CD4-positive, alpha-beta memory T cell (primary cell): ENCODE results near the gene MICAL1. TPM values are rescaled to one million over a fixed set of nuclear protein-coding genes. Genes with fewer than 3 reads are reported as not detected.

Experiments
- CTCF ChIA-PET: fragments of 350-600 bp; sonication (Branson Sonifier 250); formaldehyde crosslinking; loops from one replicate; lab custom pipeline; 2021; ENCODE audit warnings: inconsistent platforms; ENCODE audit not compliant: partially characterized antibody; lab: Charles Lee
- POLR2A ChIA-PET: fragments of 350-600 bp; sonication (Branson Sonifier 250); formaldehyde crosslinking; loops from one replicate; lab custom pipeline; 2021; ENCODE audit not compliant: partially characterized antibody; lab: Charles Lee
- DNase-seq, 5 donors: peaks; one replicate each; pipeline versions ENCODE4 v3.0.0 to v3.0.0-alpha.2; 2020 to 2022; ENCODE audit warnings: mixed read lengths in 1 of 5
- H3K27ac ChIP-seq: one replicate; pipeline ENCODE4 v1.7.0; 2013; ENCODE audit warnings: low read depth, low read length
- H3K27me3 ChIP-seq: 2 replicates; pipeline ENCODE4 v1.7.0; 2013; ENCODE audit warnings: mild to moderate bottlenecking, low read length, moderate library complexity; ENCODE audit not compliant: insufficient read depth
- H3K36me3 ChIP-seq: 2 replicates; pipeline ENCODE4 v1.7.0; 2013; ENCODE audit warnings: mild to moderate bottlenecking, low read length, moderate library complexity; ENCODE audit not compliant: insufficient read depth
- H3K4me1 ChIP-seq: 2 replicates; pipeline ENCODE4 v1.7.0; 2013; ENCODE audit warnings: mild to moderate bottlenecking, low read length, moderate library complexity; ENCODE audit not compliant: insufficient read depth
- H3K4me3 ChIP-seq, 2 donors: one replicate each; pipeline ENCODE4 v1.7.0; 2013; ENCODE audit warnings: low read length in 2 of 2, mild to moderate bottlenecking in 1 of 2
- H3K9me3 ChIP-seq, 2 donors: one replicate each; pipeline ENCODE4 v1.7.0; 2013; ENCODE audit warnings: low read length in 2 of 2, control low read depth in 1 of 2; ENCODE audit not compliant: control insufficient read depth in 1 of 2
- H3K27ac Mint-ChIP-seq, 7 donors: one replicate each; pipeline ENCODE4 v1.8.0; 2020 to 2021; ENCODE audit warnings: mixed read lengths in 7 of 7, mild to moderate bottlenecking in 6 of 7, inconsistent platforms in 3 of 7, moderate library complexity in 3 of 7
- H3K27me3 Mint-ChIP-seq, 2 donors: one replicate each; pipeline ENCODE4 v1.8.0; 2020 to 2021; ENCODE audit warnings: mixed read lengths in 2 of 2
- H3K36me3 Mint-ChIP-seq, 2 donors: one replicate each; pipeline ENCODE4 v1.8.0; 2020 to 2021; ENCODE audit warnings: mixed read lengths in 2 of 2, inconsistent platforms in 1 of 2, mild to moderate bottlenecking in 1 of 2
- H3K4me1 Mint-ChIP-seq, 4 donors: one replicate each; pipeline ENCODE4 v1.8.0; 2020 to 2021; ENCODE audit warnings: mixed read lengths in 4 of 4, mild to moderate bottlenecking in 1 of 4
- H3K4me3 Mint-ChIP-seq, 8 donors: one replicate each; pipeline ENCODE4 v1.8.0; 2020 to 2021; ENCODE audit warnings: mixed read lengths in 8 of 8, mild to moderate bottlenecking in 7 of 8, moderate library complexity in 6 of 8, inconsistent platforms in 3 of 8
- H3K9me3 Mint-ChIP-seq, 8 donors: one replicate each; pipeline ENCODE4 v1.8.0; 2020 to 2021; ENCODE audit warnings: mixed read lengths in 8 of 8, mild to moderate bottlenecking in 5 of 8, inconsistent platforms in 3 of 8, moderate library complexity in 1 of 8
- intact Hi-C: fragments of 100-400 bp; cut with micrococcal nuclease; formaldehyde crosslinking; loops from one replicate; pipeline ENCODE4 v1.15.1; 2023
- polyA plus RNA-seq, 2 donors: library from polyadenylated mRNA; unstranded; fragments of 300-500 nt; fragmentation: Illumina TruSeq; gene quantifications; one replicate each; pipeline ENCODE4 v1.2.3, GENCODE V29; 2021
- total RNA-seq, 2 experiments: library from RNA; stranded (reverse); gene quantifications; one replicate each; pipeline ENCODE4 v1.2.3, GENCODE V29; 2021

Gene MICAL1
- total and polyA plus RNA-seq, 4 experiments from 2014 or later, result 9.0 to 79.3 (median 50.0) TPM

DNA sequence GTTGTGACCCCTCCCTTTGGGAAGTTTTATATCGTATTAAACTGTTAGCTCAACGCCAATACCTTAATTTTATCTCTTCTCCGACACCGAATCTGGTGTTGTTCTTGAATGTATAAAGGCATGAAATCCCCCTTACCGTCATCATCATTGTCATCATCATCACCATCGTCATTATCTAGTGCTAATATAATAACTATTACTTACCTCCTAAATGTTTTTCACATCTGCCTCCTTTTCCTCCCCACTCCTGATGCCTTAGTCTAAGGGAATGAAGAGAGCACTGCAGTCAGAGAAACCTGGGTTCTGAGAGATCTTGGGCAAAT lies 28.1 kb upstream of the MICAL1 start:
- H3K27ac Mint-ChIP-seq, result peak overlapping the region; percentile 89 to 97 (median 95)
- H3K4me1 Mint-ChIP-seq, result peaks cover 35 to 48% (median 41%) of the 10 kb centered on the region in 4 donors
- H3K4me3 Mint-ChIP-seq, result peak overlapping the region; percentile 79 to 92 (median 84)
- Histone ChIP-seq H3K36me3 (peaks cover 5% of the 10 kb centered on the region), H3K9me3 (no peaks in the 10 kb centered on the region), H3K4me1 (peaks cover 40% of the 10 kb centered on the region), H3K27me3 (no peaks in the 10 kb centered on the region), H3K27ac (peak overlapping the region; percentile 69), H3K4me3 (peak overlapping the region in 1 of 2 donors; percentile 41)
- ChIA-PET POLR2A (interaction anchor here (1.6 to 9.3 kb wide), 4 partner anchors 27 to 207 kb away, joined by 7 to 132 read pairs (median 77); partner anchors contain the start of genes AK9, CD164, FIG4 and MICAL1), CTCF (interaction anchor here (0.9 to 2.9 kb wide), 5 partner anchors 13 to 297 kb away, joined by 3 to 15 read pairs (median 4); partner anchors contain the start of genes PPIL6 and SMPD2)
- peaks cover 26 to 31% of the 10 kb centered on the region in 2 donors for H3K36me3 Mint-ChIP-seq
- no peaks in the 10 kb centered on the region for H3K27me3 Mint-ChIP-seq
- H3K9me3 Mint-ChIP-seq, result peaks cover 0 to 1% (median 0%) of the 10 kb centered on the region in 8 donors
- intact Hi-C loops, result loop anchor here (1.0 to 10.0 kb wide), 13 partner anchors 15 to 1526 kb away; partner anchors contain the start of genes AK9, CD164, CDC40 and CEP57L1
- no peak for DNase-seq

DNA sequence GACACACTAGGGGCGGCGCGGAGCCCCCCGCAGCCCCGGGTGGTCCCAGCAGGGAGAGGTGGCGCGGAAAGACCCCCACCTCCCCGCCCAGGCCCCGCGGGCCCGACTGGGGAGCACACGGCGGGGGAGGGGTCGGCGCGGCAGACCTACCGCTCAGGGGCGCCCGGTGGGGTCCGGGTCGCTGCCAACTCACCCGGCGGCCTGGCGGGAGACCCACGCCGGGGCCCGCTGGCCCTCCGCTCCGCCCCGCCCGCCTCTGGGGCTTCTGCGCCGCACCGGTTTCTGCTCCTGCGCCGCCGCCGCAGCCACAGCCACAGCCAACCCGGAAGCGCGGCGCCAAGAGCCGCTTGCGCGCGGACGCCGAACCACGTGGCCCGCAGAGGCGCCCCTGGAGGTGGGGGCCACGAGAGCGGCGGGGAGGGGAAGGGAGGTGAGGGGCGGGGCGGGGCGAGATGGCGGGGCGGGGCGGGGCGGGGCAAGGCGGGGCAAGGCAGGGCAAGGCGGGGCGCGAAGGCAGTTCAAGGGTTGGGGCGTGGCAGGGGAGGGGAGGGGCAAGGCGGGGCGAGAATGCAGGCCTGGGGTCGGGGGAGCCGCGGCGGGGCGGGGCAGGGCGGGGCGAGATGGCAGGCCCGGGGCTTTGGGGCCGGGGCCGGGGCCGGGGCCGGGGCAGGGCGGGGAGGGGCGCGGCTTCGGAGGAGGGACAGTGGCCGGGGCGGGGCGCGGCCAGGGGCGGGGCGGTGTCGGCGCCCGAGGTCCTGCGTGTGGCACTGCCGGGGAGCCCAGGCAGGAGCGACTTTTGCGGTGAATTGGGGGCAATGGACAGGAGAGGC lies 27.5 kb upstream of the MICAL1 start, which contains the start of gene ZBTB24:
TSS of gene ZBTB24 (minus strand) at position 315 of the 830 bp plus-strand sequence. CDS start 1,193 bp downstream, outside the sequence.
- DNase-seq, result peak; percentile 90 to 93 (median 91)
- CTCF ChIA-PET, result interaction anchor here (0.5 to 5.5 kb wide), 16 partner anchors 8 to 297 kb away, joined by 3 to 29 read pairs (median 4); partner anchors contain the start of genes CD164, PPIL6 and SMPD2
- Histone ChIP-seq H3K27me3 (no peaks in the 10 kb centered on the region), H3K4me3 (peak within 1 kb of the TSS; percentile 76 to 77), H3K9me3 (no peaks in the 10 kb centered on the region), H3K36me3 (peaks cover 5% of the 10 kb centered on the region), H3K4me1 (peaks cover 46% of the 10 kb centered on the region), H3K27ac (peak within 1 kb of the TSS; percentile 69)
- intact Hi-C loops, result loop anchor here (1.0 to 10.0 kb wide), 13 partner anchors 14 to 1526 kb away; partner anchors contain the start of genes AK9, CD164, CDC40 and CEP57L1
- peak within 1 kb of the TSS; percentile 84 to 97 (median 96) for H3K4me3 Mint-ChIP-seq
- peak within 1 kb of the TSS; percentile 89 to 97 (median 95) for H3K27ac Mint-ChIP-seq
- no peaks in the 10 kb centered on the region for H3K27me3 Mint-ChIP-seq
- H3K4me1 Mint-ChIP-seq, result peaks cover 41 to 54% (median 47%) of the 10 kb centered on the region in 4 donors
- H3K36me3 Mint-ChIP-seq, result peaks cover 31 to 36% of the 10 kb centered on the region in 2 donors
- POLR2A ChIA-PET, result interaction anchor here (0.9 to 9.3 kb wide), 12 partner anchors 8 to 1332 kb away, joined by 3 to 132 read pairs (median 6); partner anchors contain the start of genes AK9, CD164, CDK19 and FIG4
- H3K9me3 Mint-ChIP-seq, result peaks cover 0 to 1% (median 0%) of the 10 kb centered on the region in 8 donors

DNA sequence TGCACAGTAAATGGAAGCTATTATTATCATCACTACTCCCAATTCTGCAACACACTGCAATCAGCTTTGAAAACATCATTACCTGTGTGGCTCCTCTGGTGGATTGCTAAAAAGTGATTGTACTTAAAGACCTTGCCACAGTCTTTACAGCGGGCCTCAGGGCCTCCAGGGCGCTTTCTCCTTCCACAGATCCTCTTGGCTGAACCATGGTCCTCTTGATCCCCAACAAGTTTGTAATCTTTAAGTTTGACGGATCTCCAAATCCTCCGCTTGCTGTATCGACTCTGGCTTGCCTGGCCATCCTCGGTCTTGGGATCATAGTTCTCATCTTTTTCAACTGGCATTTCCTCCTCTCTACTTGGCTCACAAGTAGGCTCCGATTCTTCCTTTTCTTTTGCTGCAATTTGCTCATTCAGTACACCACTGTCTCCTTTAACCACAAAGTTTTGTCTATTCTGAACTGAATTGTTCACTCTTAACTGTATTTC lies 25.5 kb upstream of the MICAL1 start:
- H3K27ac Mint-ChIP-seq, result peak overlapping the region; percentile 44 to 96 (median 80)
- H3K36me3 Mint-ChIP-seq, result peaks cover 39 to 53% of the 10 kb centered on the region in 2 donors
- no peaks in the 10 kb centered on the region for H3K9me3 ChIP-seq
- ChIA-PET POLR2A (interaction anchor here (1.4 to 9.3 kb wide), 7 partner anchors 10 to 386 kb away, joined by 3 to 132 read pairs (median 18); partner anchors contain the start of genes CD164, CEP57L1, MICAL1 and PPIL6), CTCF (interaction anchor here (1.2 to 5.5 kb wide), 8 partner anchors 17 to 559 kb away, joined by 4 to 29 read pairs (median 6); partner anchors contain the start of genes CD164, PPIL6 and SMPD2)
- no peaks in the 10 kb centered on the region for H3K27me3 Mint-ChIP-seq
- H3K4me3 Mint-ChIP-seq, result peak overlapping the region; percentile 84 to 97 (median 96)
- peaks cover 67% of the 10 kb centered on the region for H3K4me1 ChIP-seq
- H3K27ac ChIP-seq, result peak overlapping the region; percentile 67
- intact Hi-C loops, result loop anchor here (1.0 to 10.0 kb wide), 4 partner anchors 22 to 1524 kb away; partner anchors contain the start of gene SEC63
- H3K4me3 ChIP-seq, result peak overlapping the region; percentile 76 to 77
- H3K36me3 ChIP-seq, result peaks cover 16% of the 10 kb centered on the region
- H3K9me3 Mint-ChIP-seq, result no peaks in the 10 kb centered on the region
- DNase-seq, result no peak
- no peaks in the 10 kb centered on the region for H3K27me3 ChIP-seq
- peaks cover 57 to 75% (median 65%) of the 10 kb centered on the region in 4 donors for H3K4me1 Mint-ChIP-seq

DNA sequence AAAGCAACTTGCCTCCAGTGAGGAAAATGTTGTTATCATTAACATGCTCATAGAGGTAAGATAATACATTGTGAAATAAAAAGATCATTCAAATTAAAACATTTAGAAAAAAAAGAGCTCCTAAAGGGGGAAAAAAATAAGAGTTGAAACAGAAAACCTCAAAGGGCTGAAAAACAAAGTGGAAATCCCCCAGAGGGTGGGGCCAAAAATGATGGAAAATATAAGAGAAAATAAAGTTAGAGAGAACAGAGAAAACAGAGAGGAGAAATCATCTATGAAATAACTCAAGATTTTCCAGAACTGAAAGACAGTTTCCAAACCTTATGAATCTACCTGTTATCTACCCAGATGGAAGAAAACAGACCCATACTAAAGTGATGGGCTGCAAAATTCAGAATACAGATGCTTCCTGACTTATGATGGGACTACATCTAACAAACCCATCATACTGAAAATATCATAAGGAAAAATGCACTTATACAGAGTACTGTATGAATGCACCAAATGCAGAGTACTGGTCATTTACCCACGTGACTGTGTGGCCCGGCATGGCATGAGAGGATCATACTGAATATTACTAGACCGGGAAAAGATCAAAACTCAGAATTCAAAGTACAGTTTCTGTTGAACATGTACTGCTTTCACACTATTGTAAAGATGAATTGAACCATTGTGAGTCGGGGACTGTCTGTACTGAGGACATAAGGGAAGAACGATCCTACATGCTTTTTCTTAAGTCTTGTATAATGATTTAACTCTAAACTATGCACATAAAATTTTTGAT lies 23.5 kb upstream of the MICAL1 start:
- Mint-ChIP-seq H3K4me1 (peaks cover 65 to 85% (median 75%) of the 10 kb centered on the region in 4 donors), H3K9me3 (no peaks in the 10 kb centered on the region), H3K4me3 (peak overlapping the region; percentile 73 to 97 (median 89)), H3K36me3 (peaks cover 54 to 70% of the 10 kb centered on the region in 2 donors), H3K27me3 (no peaks in the 10 kb centered on the region), H3K27ac (peak overlapping the region; percentile 69 to 95 (median 92))
- no peaks in the 10 kb centered on the region for H3K27me3 ChIP-seq
- ChIA-PET CTCF (interaction anchor here (0.7 to 5.5 kb wide), 9 partner anchors 15 to 96 kb away, joined by 3 to 29 read pairs (median 5); partner anchors contain the start of genes CD164, PPIL6 and SMPD2), POLR2A (interaction anchor here (1.1 to 9.3 kb wide), 5 partner anchors 13 to 212 kb away, joined by 3 to 132 read pairs (median 54); partner anchors contain the start of genes AK9, CD164, FIG4 and MICAL1)
- intact Hi-C loops, result no loop called here
- peak overlapping the region in 1 of 2 donors; percentile 3 for H3K4me3 ChIP-seq
- H3K9me3 ChIP-seq, result no peaks in the 10 kb centered on the region
- peak overlapping the region; percentile 50 for H3K27ac ChIP-seq
- peak in 3 of 5 donors; percentile 43 to 60 (median 43) for DNase-seq
- peaks cover 77% of the 10 kb centered on the region for H3K4me1 ChIP-seq
- peaks cover 27% of the 10 kb centered on the region for H3K36me3 ChIP-seq

DNA sequence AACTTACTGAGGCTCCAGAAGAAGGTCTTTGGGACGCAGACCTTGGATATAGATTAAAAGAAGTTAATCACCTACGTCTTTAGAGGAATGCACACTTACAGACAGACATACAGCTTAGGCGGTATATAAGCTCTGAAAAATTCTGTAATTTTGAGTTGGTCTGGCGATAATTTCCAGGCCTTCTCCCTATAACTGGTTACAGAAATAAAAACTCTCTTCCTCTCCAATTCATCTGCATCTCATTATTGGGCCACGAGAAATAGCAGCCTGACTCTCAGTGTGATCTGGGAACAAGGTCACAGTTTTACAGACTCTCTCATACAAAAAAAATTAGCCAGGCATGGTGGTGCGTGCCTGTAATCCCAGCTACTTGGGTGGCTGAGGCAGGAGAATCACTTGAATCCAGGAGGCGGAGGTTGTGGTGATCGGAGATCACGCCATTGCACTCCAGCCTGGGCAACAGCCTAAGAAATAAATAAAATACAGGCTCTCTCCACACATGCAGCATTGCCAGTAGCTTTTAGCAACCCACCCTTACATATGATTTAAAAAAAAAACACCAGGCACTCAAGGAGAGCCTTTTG lies 22.7 kb upstream of the MICAL1 start:
- Histone ChIP-seq H3K27me3 (no peaks in the 10 kb centered on the region), H3K4me3 (peak overlapping the region; percentile 22), H3K4me1 (peaks cover 72% of the 10 kb centered on the region), H3K36me3 (peaks cover 32% of the 10 kb centered on the region), H3K27ac (peak overlapping the region; percentile 50), H3K9me3 (no peaks in the 10 kb centered on the region)
- intact Hi-C loops, result no loop called here
- H3K9me3 Mint-ChIP-seq, result no peaks in the 10 kb centered on the region
- peak overlapping the region; percentile 69 to 95 (median 92) for H3K27ac Mint-ChIP-seq
- no peaks in the 10 kb centered on the region for H3K27me3 Mint-ChIP-seq
- CTCF ChIA-PET, result interaction anchor here (0.7 to 5.5 kb wide), 5 partner anchors 14 to 96 kb away, joined by 3 to 29 read pairs (median 4); partner anchors contain the start of genes PPIL6 and SMPD2
- peak overlapping the region; percentile 73 to 97 (median 89) for H3K4me3 Mint-ChIP-seq
- peaks cover 63 to 84% (median 74%) of the 10 kb centered on the region in 4 donors for H3K4me1 Mint-ChIP-seq
- no peak for DNase-seq
- H3K36me3 Mint-ChIP-seq, result peaks cover 58 to 77% of the 10 kb centered on the region in 2 donors
- POLR2A ChIA-PET, result interaction anchor here (1.2 to 9.3 kb wide), 4 partner anchors 14 to 96 kb away, joined by 4 to 132 read pairs (median 77); partner anchors contain the start of genes CD164, MICAL1, PPIL6 and SMPD2
